Measurements from ENCODE around the gene SMIM11.
"Not testable (repeated sequence)": the region's sequence is repeated elsewhere in the genome, so short reads cannot be mapped to it uniquely, and the experiment has no call there.

- not testable (repeated sequence) for TF ChIP-seq EZH2 (IDR thresholded peaks at IDR 0.05; ENCODE audit: insufficient read depth, poor library complexity, severe bottlenecking); EZH2phosphoT487 (IDR thresholded peaks at IDR 0.05; ENCODE audit: insufficient read depth, low read depth)
Measured at GRCh38 chr21:34383724-34384415, 8.6 kb downstream of the SMIM11 start.

Measured in GM23248 (cell line).